GM19467 (cell line): ENCODE results near the gene EPB41L2.

Experiments used
- ATAC-seq: cut with Tn5 transposase; IDR thresholded peaks from one replicate; pipeline ENCODE4 v1.9.1; 2021; ENCODE audit warnings: mild to moderate bottlenecking, moderate library complexity; ENCODE audit not compliant: unreplicated experiment

Gene EPB41L2

GRCh38 chr6:130847001-130847910 is 215.8 kb downstream of the EPB41L2 start:
- ATAC-seq: no peak

- ATAC-seq: no peak
Measured at GRCh38 chr6:130846501-130846900, 216.5 kb downstream of the EPB41L2 start.

GRCh38 chr6:130843575-130844320 is 219.3 kb downstream of the EPB41L2 start:
- ATAC-seq: peak; percentile 79

GRCh38 chr6:130841128-130841728 is 221.8 kb downstream of the EPB41L2 start:
- no peak for ATAC-seq

GRCh38 chr6:130840050-130840449 is 223.0 kb downstream of the EPB41L2 start:
- no peak for ATAC-seq

GRCh38 chr6:130839379-130839778 is 223.7 kb downstream of the EPB41L2 start:
- ATAC-seq: no peak

- no peak for ATAC-seq
Measured at GRCh38 chr6:130838951-130839350, 224.1 kb downstream of the EPB41L2 start.

GRCh38 chr6:130838250-130838860 is 224.7 kb downstream of the EPB41L2 start:
- ATAC-seq: no peak

GRCh38 chr6:130837067-130837466 is 226.0 kb downstream of the EPB41L2 start:
- ATAC-seq: no peak

GRCh38 chr6:130836055-130836640 is 226.9 kb downstream of the EPB41L2 start:
- no peak for ATAC-seq

GRCh38 chr6:130834482-130835251 is 228.4 kb downstream of the EPB41L2 start:
- ATAC-seq: no peak

GRCh38 chr6:130833569-130833968 is 229.5 kb downstream of the EPB41L2 start:
- ATAC-seq: no peak

- ATAC-seq: no peak
Measured at GRCh38 chr6:130831607-130832006, 231.4 kb downstream of the EPB41L2 start.

GRCh38 chr6:130829333-130829910 is 233.6 kb downstream of the EPB41L2 start:
- ATAC-seq: no peak

- no peak for ATAC-seq
Measured at GRCh38 chr6:130827247-130828149, 235.5 kb downstream of the EPB41L2 start, which contains the start of gene SMLR1. SMLR1 (plus strand) TSS chr6:130827406; CDS start chr6:130827414, 8 bp downstream.

GRCh38 chr6:130826442-130827246 is 236.4 kb downstream of the EPB41L2 start:
- no peak for ATAC-seq

- ATAC-seq: no peak
Measured at GRCh38 chr6:130825772-130826441, 237.1 kb downstream of the EPB41L2 start.
